SK-N-SH (cell line): ENCODE measurements around the gene TBL1XR1.

ENCODE experiments used
- MXI1 ChIP-seq: IDR thresholded peaks from 2 replicates; pipeline ENCODE4 v1.6.1; 2012; ENCODE audit warnings: mild to moderate bottlenecking, low read depth, low read length, improper control_type of control experiment
- RAD21 ChIP-seq: IDR thresholded peaks from 2 replicates; pipeline ENCODE4 v1.6.1; 2012; ENCODE audit warnings: mild to moderate bottlenecking, low read length
- SMC3 ChIP-seq: IDR thresholded peaks from 2 replicates; pipeline ENCODE4 v1.6.1; 2012; ENCODE audit warnings: low read depth, low read length, improper control_type of control experiment
- TAF1 ChIP-seq: IDR thresholded peaks from 2 replicates; pipeline ENCODE4 v1.6.1; 2012; ENCODE audit warnings: low read depth, mild to moderate bottlenecking, low read length, moderate library complexity, borderline replicate concordance
- YY1 ChIP-seq: IDR thresholded peaks from 2 replicates; pipeline ENCODE4 v1.4.0; 2012; ENCODE audit warnings: low read depth, mild to moderate bottlenecking
- TF ChIP-seq, protein P1 (sequence below): fragments of 200-600 bp; sonication (generic); IDR thresholded peaks from 2 replicates; pipeline ENCODE4 v1.6.1; 2017; ENCODE audit warnings: antibody characterized with exemption, mild to moderate bottlenecking, moderate library complexity

GRCh38 chr3:177045767-177046166 is 151.5 kb downstream of the TBL1XR1 start:
- TF ChIP-seq, protein P1, sequence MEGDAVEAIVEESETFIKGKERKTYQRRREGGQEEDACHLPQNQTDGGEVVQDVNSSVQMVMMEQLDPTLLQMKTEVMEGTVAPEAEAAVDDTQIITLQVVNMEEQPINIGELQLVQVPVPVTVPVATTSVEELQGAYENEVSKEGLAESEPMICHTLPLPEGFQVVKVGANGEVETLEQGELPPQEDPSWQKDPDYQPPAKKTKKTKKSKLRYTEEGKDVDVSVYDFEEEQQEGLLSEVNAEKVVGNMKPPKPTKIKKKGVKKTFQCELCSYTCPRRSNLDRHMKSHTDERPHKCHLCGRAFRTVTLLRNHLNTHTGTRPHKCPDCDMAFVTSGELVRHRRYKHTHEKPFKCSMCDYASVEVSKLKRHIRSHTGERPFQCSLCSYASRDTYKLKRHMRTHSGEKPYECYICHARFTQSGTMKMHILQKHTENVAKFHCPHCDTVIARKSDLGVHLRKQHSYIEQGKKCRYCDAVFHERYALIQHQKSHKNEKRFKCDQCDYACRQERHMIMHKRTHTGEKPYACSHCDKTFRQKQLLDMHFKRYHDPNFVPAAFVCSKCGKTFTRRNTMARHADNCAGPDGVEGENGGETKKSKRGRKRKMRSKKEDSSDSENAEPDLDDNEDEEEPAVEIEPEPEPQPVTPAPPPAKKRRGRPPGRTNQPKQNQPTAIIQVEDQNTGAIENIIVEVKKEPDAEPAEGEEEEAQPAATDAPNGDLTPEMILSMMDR = no peak
- TF ChIP-seq TAF1 (no peak), MXI1 (no peak), SMC3 (no peak), RAD21 (no peak), YY1 (no peak)
